IMR-90 (cell line): ENCODE data around the gene DACT1. TPM values are rescaled to one million over a fixed set of nuclear protein-coding genes. Genes with fewer than 3 reads are reported as not detected.

Experiments
- ATAC-seq: fragments of 200-7000 bp; cut with Tn5 transposase; 2 replicates; pipeline ENCODE4 v1.9.1; 2020; ENCODE audit warnings: low read depth, mild to moderate bottlenecking, moderate library complexity
- BruUV-seq: library from RNA; stranded (reverse); fragments of 400-500 nt; replicated peaks from 2 replicates; lab custom pipeline; 2021; lab: Mats Ljungman, UMichigan
- CTCF ChIA-PET: fragments of 300-600 bp; formaldehyde crosslinking; extraction: SDS; loops from one replicate; lab custom pipeline; 2021; ENCODE audit warnings: antibody characterized with exemption; lab: Yijun Ruan, JAX
- POLR2A ChIA-PET: fragments of 300-600 bp; sonication (Branson Sonifier 250); formaldehyde crosslinking; loops from one replicate; lab custom pipeline; 2022; ENCODE audit warnings: antibody characterized with exemption; ENCODE audit not compliant: unreplicated experiment; lab: Charles Lee
- DNase-seq: peaks from one replicate; pipeline ENCODE4 v3.0.0; 2013
- H2AFZ ChIP-seq: replicated peaks from 2 replicates; pipeline ENCODE3; 2013; ENCODE audit warnings: low read length, mild to moderate bottlenecking; ENCODE audit not compliant: poor library complexity
- H2AK5ac ChIP-seq: 2 replicates; pipeline ENCODE4 v1.6.1; 2013; ENCODE audit warnings: low read depth, low read length, inconsistent platforms
- H2AK9ac ChIP-seq: replicated peaks from 2 replicates; pipeline ENCODE3; 2013; ENCODE audit warnings: mild to moderate bottlenecking, low read depth, low read length, moderate library complexity; ENCODE audit not compliant: poor library complexity
- H2BK120ac ChIP-seq: 2 replicates; pipeline ENCODE4 v1.6.1; 2013; ENCODE audit warnings: low read depth, low read length, inconsistent platforms
- H2BK15ac ChIP-seq: 3 replicates; pipeline ENCODE4 v1.6.1; 2013; ENCODE audit warnings: low read depth, low read length, inconsistent platforms
- H2BK20ac ChIP-seq: 2 replicates; pipeline ENCODE4 v1.6.1; 2013; ENCODE audit warnings: low read depth, mild to moderate bottlenecking, inconsistent platforms, low read length, moderate library complexity
- H2BK5ac ChIP-seq: 2 replicates; pipeline ENCODE4 v1.6.1; 2013; ENCODE audit warnings: mild to moderate bottlenecking, low read depth, low read length, inconsistent platforms; ENCODE audit not compliant: poor library complexity, severe bottlenecking
- H3K14ac ChIP-seq: replicated peaks from 2 replicates; pipeline ENCODE4 v1.6.1; 2013; ENCODE audit warnings: low read depth, low read length, inconsistent platforms
- H3K18ac ChIP-seq: 2 replicates; pipeline ENCODE4 v1.6.1; 2013; ENCODE audit warnings: low read depth, low read length, control low read depth
- H3K23ac ChIP-seq: 2 replicates; pipeline ENCODE4 v1.6.1; 2013; ENCODE audit warnings: low read depth, low read length, inconsistent platforms
- H3K27ac ChIP-seq: 2 replicates; pipeline ENCODE4 v1.5.1; 2013; ENCODE audit warnings: mild to moderate bottlenecking, control low read depth, low read length; ENCODE audit not compliant: insufficient read depth
- H3K27me3 ChIP-seq: 2 replicates; pipeline ENCODE4 v1.6.1; 2013; ENCODE audit warnings: low read length; ENCODE audit not compliant: control insufficient read depth, insufficient read depth
- H3K36me3 ChIP-seq: 2 replicates; pipeline ENCODE4 v1.6.1; 2013; ENCODE audit warnings: low read length, mixed read lengths; ENCODE audit not compliant: control insufficient read depth, insufficient read depth
- H3K4ac ChIP-seq: 2 replicates; pipeline ENCODE4 v1.6.1; 2013; ENCODE audit warnings: low read depth, low read length, inconsistent platforms
- H3K4me1 ChIP-seq: 2 replicates; pipeline ENCODE4 v1.6.1; 2013; ENCODE audit warnings: low read length, mixed read lengths; ENCODE audit not compliant: control insufficient read depth, insufficient read depth
- H3K4me2 ChIP-seq: 2 replicates; pipeline ENCODE4 v1.6.1; 2013; ENCODE audit warnings: low read depth, mild to moderate bottlenecking, control low read depth, low read length, moderate library complexity
- H3K4me3 ChIP-seq: 2 replicates; pipeline ENCODE4 v1.5.1; 2013; ENCODE audit warnings: low read depth, mild to moderate bottlenecking, control low read depth, low read length, moderate library complexity; ENCODE audit not compliant: insufficient read depth
- H3K56ac ChIP-seq: 2 replicates; pipeline ENCODE4 v1.6.1; 2013; ENCODE audit warnings: low read length, inconsistent platforms; ENCODE audit not compliant: insufficient read depth; ENCODE audit errors: extremely low read depth
- H3K79me1 ChIP-seq, 2 experiments: 2 replicates each; pipeline ENCODE4 v1.6.1; 2013; ENCODE audit warnings: low read length in 2 of 2, inconsistent platforms in 1 of 2, low read depth in 1 of 2
- H3K9ac ChIP-seq: 2 replicates; pipeline ENCODE4 v1.6.1; 2013; ENCODE audit warnings: low read depth, low read length, control low read depth
- H3K9me1 ChIP-seq: 2 replicates; pipeline ENCODE4 v1.6.1; 2013; ENCODE audit warnings: low read length, inconsistent platforms; ENCODE audit not compliant: insufficient read depth
- H3K9me3 ChIP-seq: 2 replicates; pipeline ENCODE4 v1.6.1; 2013; ENCODE audit warnings: low read length; ENCODE audit not compliant: control insufficient read depth, insufficient read depth
- H4K20me1 ChIP-seq: 2 replicates; pipeline ENCODE4 v1.6.1; 2013; ENCODE audit warnings: low read length, inconsistent platforms; ENCODE audit not compliant: insufficient read depth
- H4K5ac ChIP-seq: 2 replicates; pipeline ENCODE4 v1.6.1; 2013; ENCODE audit warnings: mild to moderate bottlenecking, low read depth, low read length, control low read depth
- H4K8ac ChIP-seq, 2 experiments: 2 replicates each; pipeline ENCODE4 v1.6.1; 2013; ENCODE audit warnings: low read depth in 2 of 2, low read length in 2 of 2, control low read depth in 1 of 2, inconsistent platforms in 1 of 2
- H4K91ac ChIP-seq: 2 replicates; pipeline ENCODE4 v1.6.1; 2013; ENCODE audit warnings: low read depth, low read length, inconsistent platforms; ENCODE audit not compliant: insufficient read depth
- CEBPB ChIP-seq: IDR thresholded peaks from 2 replicates; pipeline ENCODE4 v1.6.1; 2012; ENCODE audit warnings: low read depth, low read length, improper control_type of control experiment
- CHD1 ChIP-seq: IDR thresholded peaks from 2 replicates; pipeline ENCODE4 v1.6.1; 2012; ENCODE audit warnings: low read depth, low read length, improper control_type of control experiment
- ELK1 ChIP-seq: fragments of 150-350 bp; IDR thresholded peaks from 2 replicates; pipeline ENCODE4 v1.6.1; 2016; ENCODE audit warnings: low read depth, mild to moderate bottlenecking, low read length, moderate library complexity, borderline replicate concordance
- FOS ChIP-seq: fragments of 150-350 bp; IDR thresholded peaks from 2 replicates; pipeline ENCODE4 v1.6.1; 2016; ENCODE audit warnings: low read depth, low read length
- MAFK ChIP-seq: IDR thresholded peaks from 2 replicates; pipeline ENCODE4 v1.6.1; 2012; ENCODE audit warnings: low read depth, low read length, improper control_type of control experiment
- RCOR1 ChIP-seq: IDR thresholded peaks from 2 replicates; pipeline ENCODE4 v1.6.1; 2012; ENCODE audit warnings: mild to moderate bottlenecking, low read length, improper control_type of control experiment; ENCODE audit not compliant: insufficient replicate concordance
- USF2 ChIP-seq: fragments of 150-350 bp; IDR thresholded peaks from 2 replicates; pipeline ENCODE4 v1.6.1; 2017; ENCODE audit warnings: mild to moderate bottlenecking, antibody characterized with exemption, low read length, low read depth
- WGBS, 2 experiments: methylation state at CpG; one replicate each; pipeline versions ENCODE4 v1.1.5 to v1.1.7; 2013; ENCODE audit warnings: missing lambda C conversion rate in 2 of 2; ENCODE audit not compliant: insufficient read length in 1 of 2; ENCODE audit errors: extremely low coverage in 2 of 2; 5-methylcytosine and 5-hydroxymethylcytosine counted together
- dilution Hi-C: fragments of 300-500 bp; cut with HindIII; formaldehyde crosslinking; loops from one replicate; pipeline ENCODE4 v1.14.3; 2018; ENCODE audit warnings: low sequenced_read_pairs; ENCODE audit not compliant: unreplicated experiment
- in situ Hi-C: fragments of 300-500 bp; cut with MboI; formaldehyde crosslinking; loops from 3 replicates; pipeline ENCODE4 v1.14.3; 2019; ENCODE audit warnings: low sequenced_read_pairs, inconsistent platforms, mixed read lengths
- intact Hi-C: fragments of 100-400 bp; cut with micrococcal nuclease; formaldehyde crosslinking; loops from 2 replicates; pipeline ENCODE4 v1.10.0; 2022
- polyA plus RNA-seq, 3 experiments: library from polyadenylated mRNA; depleted of rRNA; stranded (reverse); fragments of >200 nt; gene quantifications; 2 replicates each; pipeline ENCODE4 v1.2.3, GENCODE V29; 2012; ENCODE audit warnings: low replicate concordance in 1 of 3
- total RNA-seq: library from RNA; depleted of rRNA; stranded (reverse); fragments of >200 nt; gene quantifications from 2 replicates; pipeline ENCODE4 v1.2.3, GENCODE V29; 2012

Gene DACT1
- total and polyA plus RNA-seq, 2 of the 4 experiments (the other 2 are of a cell fraction): 6.5 to 9.7 TPM

DNA sequence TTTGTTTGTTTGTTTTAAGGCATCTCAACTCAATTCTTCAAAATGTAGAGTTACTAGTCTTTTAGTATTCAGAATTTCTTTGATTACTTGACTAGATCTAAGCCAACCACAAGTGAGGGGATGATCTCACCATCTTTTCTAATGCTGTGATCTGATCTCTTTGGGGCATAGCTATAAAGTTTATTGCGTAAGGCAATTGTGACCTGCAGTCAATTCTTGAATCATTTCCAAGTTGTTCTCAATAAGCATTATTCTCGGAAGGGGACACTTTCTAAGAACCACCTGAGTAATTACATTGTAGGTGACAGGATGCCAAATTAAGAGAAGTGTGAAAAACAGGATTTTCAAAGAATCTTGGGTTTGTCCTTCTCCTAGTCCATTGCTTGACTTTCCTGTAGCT is 13.1 kb downstream of the DACT1 start:
- Histone ChIP-seq H3K9ac (no peak overlapping the region), H3K4me2 (no peak overlapping the region), H2AK5ac (no peak overlapping the region), H4K91ac (no peak overlapping the region), H2BK20ac (no peak overlapping the region), H4K20me1 (no peaks in the 10 kb centered on the region), H2BK120ac (no peak overlapping the region), H3K56ac (no peak overlapping the region), H2BK5ac (no peak overlapping the region), H4K5ac (no peak overlapping the region), H3K14ac (no peak overlapping the region), H2BK15ac (no peak overlapping the region), H3K18ac (no peak overlapping the region), H3K9me3 (no peaks in the 10 kb centered on the region; the same call in 1 of the 2 replicates), H2AFZ (no peak overlapping the region), H3K9me1 (no peaks in the 10 kb centered on the region), H3K27ac (no peak overlapping the region), H3K36me3 (peaks cover 9% of the 10 kb centered on the region; the same call in 1 of the 2 replicates), H4K8ac (no peak overlapping the region), H3K4me1 (no peaks in the 10 kb centered on the region), H3K4me3 (no peak overlapping the region), H2AK9ac (no peak overlapping the region), H3K23ac (no peak overlapping the region), H3K4ac (no peak overlapping the region), H3K79me1 (peaks cover 3 to 8% of the 10 kb centered on the region in 2 experiments; a peak in 1 of 4 replicates), H3K27me3 (no peaks in the 10 kb centered on the region)
- intact Hi-C loops (no loop called here), dilution Hi-C loops (no loop called here), in situ Hi-C loops (no loop called here)
- ChIA-PET POLR2A (no interaction called here), CTCF (interaction anchor here (0.5 kb wide), 1 partner anchor 95 kb away, joined by 8 read pairs; no protein-coding TSS in a partner anchor)
- no CpG with 5 or more reads among the region's 2 CpGs for WGBS, 2 experiments
- DNase-seq (no peak), ATAC-seq (no peak)
- no peak for TF ChIP-seq FOS
- TF ChIP-seq CHD1: no peak
- TF ChIP-seq CEBPB: peak; percentile 67; the same call in 1 of the 2 replicates
- no peak for TF ChIP-seq MAFK
- no peak for TF ChIP-seq USF2
- no peak for TF ChIP-seq ELK1
- no peak for TF ChIP-seq RCOR1
- BruUV-seq: no TSS peak
